GM12874 (cell line): Measurements from ENCODE around the gene POU2F1.

Source experiments
- TF ChIP-seq, protein P1 (sequence below): IDR thresholded peaks from 2 replicates; pipeline ENCODE4 v1.5.1; 2011; ENCODE audit warnings: low read depth, mild to moderate bottlenecking, control low read depth, low read length, moderate library complexity; ENCODE audit not compliant: insufficient read depth

Gene POU2F1

DNA sequence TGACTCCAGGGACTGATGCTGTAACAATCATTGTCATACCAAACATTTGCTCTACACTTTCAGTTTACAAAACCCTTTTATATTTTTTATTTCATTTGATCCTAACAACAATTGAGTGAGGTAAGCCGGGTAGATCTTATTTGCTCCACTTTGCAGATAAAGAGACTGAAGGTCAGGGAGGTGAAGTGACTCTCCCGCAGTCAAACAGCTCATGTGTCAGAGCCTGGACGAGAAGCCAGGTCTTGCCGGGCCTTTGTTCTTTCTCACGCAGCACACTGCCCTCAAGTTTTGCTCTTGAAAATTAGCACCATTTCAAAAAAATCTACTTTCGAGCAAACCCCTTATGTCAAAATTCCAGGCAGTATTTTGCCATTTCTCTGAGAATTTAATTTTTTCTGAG is 232.4 kb downstream of the POU2F1 start:
- TF ChIP-seq, protein P1, sequence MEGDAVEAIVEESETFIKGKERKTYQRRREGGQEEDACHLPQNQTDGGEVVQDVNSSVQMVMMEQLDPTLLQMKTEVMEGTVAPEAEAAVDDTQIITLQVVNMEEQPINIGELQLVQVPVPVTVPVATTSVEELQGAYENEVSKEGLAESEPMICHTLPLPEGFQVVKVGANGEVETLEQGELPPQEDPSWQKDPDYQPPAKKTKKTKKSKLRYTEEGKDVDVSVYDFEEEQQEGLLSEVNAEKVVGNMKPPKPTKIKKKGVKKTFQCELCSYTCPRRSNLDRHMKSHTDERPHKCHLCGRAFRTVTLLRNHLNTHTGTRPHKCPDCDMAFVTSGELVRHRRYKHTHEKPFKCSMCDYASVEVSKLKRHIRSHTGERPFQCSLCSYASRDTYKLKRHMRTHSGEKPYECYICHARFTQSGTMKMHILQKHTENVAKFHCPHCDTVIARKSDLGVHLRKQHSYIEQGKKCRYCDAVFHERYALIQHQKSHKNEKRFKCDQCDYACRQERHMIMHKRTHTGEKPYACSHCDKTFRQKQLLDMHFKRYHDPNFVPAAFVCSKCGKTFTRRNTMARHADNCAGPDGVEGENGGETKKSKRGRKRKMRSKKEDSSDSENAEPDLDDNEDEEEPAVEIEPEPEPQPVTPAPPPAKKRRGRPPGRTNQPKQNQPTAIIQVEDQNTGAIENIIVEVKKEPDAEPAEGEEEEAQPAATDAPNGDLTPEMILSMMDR, result no peak

DNA sequence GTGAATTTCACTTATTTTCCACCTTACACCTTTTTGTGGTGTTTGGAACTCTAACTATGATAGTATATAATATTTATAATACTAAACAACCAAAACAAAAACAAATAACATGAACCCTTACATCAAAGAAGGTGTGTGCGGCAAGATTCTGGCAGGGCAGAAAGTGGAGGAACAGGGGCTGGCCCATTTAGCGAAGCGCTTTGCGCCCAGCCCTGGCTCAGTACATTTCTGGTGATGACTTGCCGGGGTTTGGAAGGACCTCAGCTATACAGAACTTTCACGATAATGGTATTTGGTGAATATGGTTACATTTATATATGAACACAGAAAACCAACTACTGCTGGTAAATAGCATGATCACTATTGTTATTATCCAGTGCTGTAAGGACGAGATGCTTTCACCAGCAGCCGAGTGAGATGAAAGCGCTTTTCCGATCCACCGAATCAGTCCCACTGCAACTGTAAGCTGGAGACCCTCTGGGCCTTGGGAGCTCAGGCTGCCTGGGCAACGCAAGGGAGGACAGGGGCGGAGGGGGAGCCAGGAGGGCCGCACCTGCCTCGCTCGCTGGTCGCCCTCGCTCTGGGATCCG is 233.7 kb downstream of the POU2F1 start:
- TF ChIP-seq, protein P1, result no peak

DNA sequence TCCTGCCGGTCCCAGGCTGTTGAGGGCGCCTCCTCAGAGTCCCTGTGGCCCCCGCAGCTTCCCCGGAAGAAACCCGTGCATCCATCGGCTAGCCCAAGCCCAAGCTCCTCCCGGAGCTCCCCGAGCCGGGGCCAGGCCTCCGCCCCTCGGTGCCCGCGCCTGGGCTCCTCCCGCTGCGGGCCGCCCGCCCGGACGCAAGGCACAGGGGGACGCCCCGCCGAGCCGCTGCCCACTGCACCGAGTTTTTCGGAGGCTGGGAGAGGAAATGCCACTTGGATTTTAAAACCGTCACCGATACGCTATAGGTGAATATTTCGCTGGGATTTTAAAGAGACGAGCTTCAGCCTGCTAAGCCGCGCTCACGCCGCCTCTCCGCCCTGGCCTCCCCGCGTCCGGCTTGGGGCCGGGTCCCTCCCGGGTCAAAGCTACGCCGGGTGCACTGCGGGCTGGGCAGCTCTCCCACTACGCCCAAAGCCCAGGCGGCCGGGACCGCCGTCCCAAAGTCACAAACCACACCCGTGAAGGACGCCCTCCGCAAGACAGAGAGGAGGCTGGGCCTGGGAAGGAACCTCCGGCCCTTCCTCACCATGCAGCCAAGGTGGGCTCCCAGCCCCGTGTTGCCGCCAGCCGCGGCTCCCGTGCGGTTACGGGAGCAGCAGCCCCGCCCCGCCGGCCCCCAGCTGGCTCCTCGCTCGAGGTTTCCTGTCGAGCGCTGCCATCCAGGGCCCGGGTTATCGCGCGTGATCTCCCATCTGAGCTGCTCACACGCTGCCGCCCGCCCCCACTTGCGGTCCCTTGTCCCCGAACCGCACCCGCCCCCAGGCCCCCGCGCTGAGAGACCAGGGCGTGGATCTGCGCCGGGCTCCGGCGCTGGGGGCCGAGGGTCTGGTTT is 234.5 kb downstream of the POU2F1 start:
- TF ChIP-seq, protein P1, result no peak

DNA sequence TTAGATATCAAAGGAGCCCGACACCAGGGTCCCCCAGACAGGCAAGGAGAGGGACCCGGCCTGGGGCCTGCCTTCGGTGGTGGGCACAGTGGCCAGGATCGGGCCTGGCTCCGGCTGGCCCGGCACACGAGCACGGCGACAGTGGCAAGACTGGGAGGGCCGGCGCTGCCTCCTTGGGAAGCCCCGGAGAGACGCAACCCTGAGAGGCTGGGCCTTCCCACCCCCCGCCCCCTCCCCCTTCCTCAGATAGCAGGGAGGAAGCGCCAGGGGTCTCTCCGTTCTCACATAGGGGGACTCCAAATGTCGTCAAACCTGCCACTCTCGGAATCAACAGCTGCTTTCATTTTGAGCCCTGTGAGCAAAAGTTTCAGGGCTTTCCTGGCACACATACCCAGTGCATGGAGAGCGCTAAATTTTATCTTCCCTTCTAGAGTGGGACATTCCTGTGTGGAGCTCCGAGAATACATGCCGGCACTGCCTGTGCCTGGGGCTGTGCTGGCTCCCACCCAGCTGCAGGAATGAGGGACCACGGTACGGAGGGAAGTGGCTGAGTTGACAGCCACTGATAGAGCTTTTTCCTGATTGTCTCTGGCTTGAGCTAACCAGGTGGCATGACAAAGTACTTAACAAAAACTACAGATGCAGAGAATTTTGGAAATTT is 235.2 kb downstream of the POU2F1 start:
- TF ChIP-seq, protein P1, result no peak

DNA sequence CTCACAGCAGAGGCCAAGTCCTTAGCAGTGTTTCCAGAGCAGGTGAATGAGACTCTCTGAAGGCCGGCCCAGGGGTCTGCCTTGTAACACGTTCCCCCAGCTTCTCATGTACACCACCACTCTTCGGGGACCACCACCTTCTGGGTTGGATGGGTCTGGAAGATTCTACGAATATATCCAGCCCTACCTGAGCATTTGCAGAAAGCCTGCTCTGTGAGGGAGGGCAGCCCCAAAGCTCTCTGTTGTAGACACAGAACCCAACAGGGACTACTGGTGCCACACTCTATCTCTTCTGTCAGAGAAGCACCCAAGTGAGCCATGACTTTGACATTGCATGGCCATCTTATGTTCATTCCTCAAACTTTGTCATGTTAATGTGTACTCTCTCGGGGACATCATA is 235.8 kb downstream of the POU2F1 start:
- TF ChIP-seq, protein P1, result no peak

DNA sequence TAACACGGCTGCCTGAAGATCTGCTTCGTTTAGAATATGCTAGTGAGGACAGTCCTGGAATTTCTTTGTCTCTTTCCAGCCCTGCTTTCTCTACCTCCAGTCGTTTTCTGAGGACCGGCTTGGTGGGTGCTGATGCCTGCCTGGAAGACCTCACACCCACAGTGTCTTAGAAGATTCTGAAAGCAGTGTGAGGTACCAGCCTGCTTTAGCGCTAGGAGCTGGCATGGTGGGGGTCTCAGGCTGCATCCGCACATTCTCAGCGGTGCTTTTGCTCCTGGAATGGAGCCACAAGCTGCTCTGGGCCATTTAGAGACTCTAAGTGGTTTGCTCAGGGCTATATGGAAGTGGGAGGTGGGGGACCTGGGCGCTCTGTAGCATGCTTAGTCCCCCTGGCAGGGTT is 236.2 kb downstream of the POU2F1 start:
- TF ChIP-seq, protein P1, result no peak

DNA sequence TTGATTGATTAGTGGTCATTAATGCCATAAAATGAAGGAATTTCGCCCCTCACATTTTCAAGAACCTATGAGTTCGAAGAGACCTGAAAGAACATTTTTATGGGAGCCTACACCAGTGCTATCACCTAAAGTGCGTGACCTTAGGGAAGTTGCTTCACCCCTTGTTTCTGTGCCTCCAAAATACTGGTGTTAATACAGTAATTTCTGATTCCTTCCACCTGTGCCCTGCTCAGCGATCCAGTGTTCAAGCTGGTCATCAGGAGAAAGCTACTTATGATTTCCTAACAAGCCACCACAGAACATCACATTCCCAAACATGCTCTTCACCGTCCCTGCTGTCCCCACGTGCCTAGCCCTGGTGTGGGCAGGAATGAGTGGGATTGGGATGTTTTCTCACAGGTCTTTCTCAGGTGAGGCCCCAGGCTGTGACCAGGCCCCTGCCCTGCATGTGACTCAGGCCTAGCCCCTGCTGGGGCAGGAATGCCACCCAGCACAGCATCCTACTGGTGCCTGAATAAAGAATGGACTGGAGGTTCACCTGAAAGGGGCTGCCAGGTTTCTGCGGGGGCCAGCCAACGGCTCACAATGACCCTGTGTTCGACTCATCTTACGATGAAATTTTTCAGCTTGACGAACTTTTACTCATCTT is 237.4 kb downstream of the POU2F1 start:
- TF ChIP-seq, protein P1, result no peak
